Bladder microvascular endothelial cell (primary cell): ENCODE results near the gene DEFB116. TPM values are rescaled to one million over a fixed set of nuclear protein-coding genes. Genes with fewer than 3 reads are reported as not detected.

Experiments used
- total RNA-seq: library from RNA; depleted of rRNA; stranded (reverse); fragments of >200 nt; gene quantifications from 2 replicates; pipeline ENCODE4 v1.2.3, GENCODE V29; 2014

DEFB116 gene, protein sequence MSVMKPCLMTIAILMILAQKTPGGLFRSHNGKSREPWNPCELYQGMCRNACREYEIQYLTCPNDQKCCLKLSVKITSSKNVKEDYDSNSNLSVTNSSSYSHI
- total RNA-seq, result not detected in 2 replicates

DNA sequence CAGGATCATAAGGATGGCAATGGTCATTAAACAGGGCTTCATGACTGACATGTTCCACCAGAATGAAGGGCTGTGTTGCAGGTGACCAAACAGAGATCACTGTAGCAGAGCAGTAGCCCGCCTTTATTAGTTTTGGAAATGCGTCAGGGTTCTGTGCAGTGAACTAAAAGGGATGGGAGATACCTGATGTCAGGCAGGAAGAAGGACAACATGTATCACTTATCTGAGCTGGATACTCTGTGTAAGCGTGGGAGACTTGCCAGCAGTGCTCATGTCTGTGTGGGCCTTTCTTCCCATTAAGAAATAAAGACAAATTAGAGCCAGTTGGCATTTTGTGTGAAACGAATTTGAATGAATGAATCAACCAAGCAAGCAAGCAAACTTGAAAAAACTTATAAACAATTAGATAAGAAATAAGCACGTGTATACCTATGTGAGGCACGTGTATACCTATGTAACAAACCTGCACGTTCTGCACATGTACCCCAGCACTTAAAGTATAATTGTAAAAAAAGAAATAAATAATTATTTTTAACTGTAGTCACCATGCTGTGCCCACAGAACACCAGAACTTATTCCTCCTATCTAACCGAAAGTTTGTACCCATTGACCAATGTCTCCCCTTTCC is at the start of gene DEFB116:
Gene DEFB116 (minus strand): TSS at position 51 of the 628 bp plus-strand sequence. CDS start 0 bp downstream, at position 51.

DNA sequence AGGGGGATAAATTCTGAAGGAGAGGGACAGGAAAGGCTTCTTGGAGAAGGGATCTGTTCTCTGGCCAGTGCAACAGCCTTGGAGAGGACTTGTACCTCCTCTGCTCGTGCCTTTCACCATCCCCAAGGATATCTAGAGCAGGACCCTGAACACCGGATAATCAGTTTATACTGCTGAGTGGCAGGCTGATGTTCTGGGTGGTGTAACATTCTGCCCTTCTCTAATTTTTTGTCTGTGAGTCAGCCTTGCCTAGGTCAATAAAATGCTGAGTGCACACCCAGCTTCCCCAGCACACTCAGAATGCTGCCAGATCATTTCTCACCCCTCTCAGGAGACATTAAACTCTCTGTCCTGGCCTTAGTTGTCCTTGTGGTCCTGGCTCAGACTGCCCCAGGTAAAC is 51.0 kb downstream of the DEFB116 start, which contains the start of gene DEFB115:
Gene DEFB115 (plus strand): TSS at position 301 of the 400 bp plus-strand sequence. CDS start 0 bp downstream, at position 301.

Other genes with a start within 250 kb of the DEFB116 start
- gene DEFB115, start 50.9 kb downstream of the DEFB116 start, total RNA-seq, result not detected in 2 replicates
- not detected in 2 replicates for gene DEFB118, start 60.0 kb upstream of the DEFB116 start, total RNA-seq
- not detected in 2 replicates for gene DEFB119, start 82.0 kb upstream of the DEFB116 start, total RNA-seq
- gene DEFB121, start 97.6 kb upstream of the DEFB116 start, total RNA-seq, result not detected in 2 replicates
- gene DEFB123, start 132.0 kb upstream of the DEFB116 start, total RNA-seq, result not detected in 2 replicates
- gene DEFB124, start 166.5 kb upstream of the DEFB116 start, total RNA-seq, result not detected in 2 replicates
- gene REM1, start 166.7 kb upstream of the DEFB116 start, total RNA-seq, result 0.06 TPM in 1 of 2 replicates, not detected in the other
- 31.6 and 74.3 TPM in 2 replicates for gene HM13, start 205.9 kb upstream of the DEFB116 start, total RNA-seq